Ovary (tissue), 9 donors: ENCODE measurements around the gene SLC1A4. TPM values are rescaled to one million over a fixed set of nuclear protein-coding genes. Genes with fewer than 3 reads are reported as not detected.
"Not testable (repeated sequence)": the region's sequence is repeated elsewhere in the genome, so short reads cannot be mapped to it uniquely, and the experiment has no call there.

Experiments
- DNase-seq, 5 donors: peaks; one replicate each; pipeline ENCODE4 v3.0.0-alpha.2; 2019 to 2020
- H3K27ac ChIP-seq, 2 donors: fragments of 200-600 bp; one replicate each; pipeline versions ENCODE4 v1.5.1 to v1.8.0; 2019 to 2022
- H3K27me3 ChIP-seq: fragments of 200-600 bp; one replicate; pipeline ENCODE4 v1.8.0; 2022
- H3K36me3 ChIP-seq: fragments of 200-600 bp; sonication (generic); one replicate; pipeline ENCODE4 v1.5.1; 2019
- H3K4me1 ChIP-seq: one replicate; pipeline ENCODE4 v1.8.1; 2013; ENCODE audit warnings: mild to moderate bottlenecking, moderate library complexity; ENCODE audit not compliant: insufficient read depth
- H3K4me3 ChIP-seq: fragments of 200-600 bp; sonication (generic); one replicate; pipeline ENCODE4 v1.5.1; 2017
- H3K9me3 ChIP-seq, 2 donors: fragments of 200-600 bp in 1 of 2; sonication (generic) in 1 of 2; one replicate each; pipeline versions ENCODE4 v1.5.1 to v1.8.1; 2013 to 2019; ENCODE audit warnings: mild to moderate bottlenecking in 1 of 2, moderate library complexity in 1 of 2
- EP300 ChIP-seq: sonication (generic); formaldehyde crosslinking; IDR thresholded peaks from one replicate; pipeline ENCODE4 v1.6.1; 2017; ENCODE audit warnings: antibody characterized with exemption
- POLR2A ChIP-seq: fragments of 450-650 bp; IDR thresholded peaks from one replicate; pipeline ENCODE4 v1.6.1; 2017; ENCODE audit warnings: antibody characterized with exemption, mild to moderate bottlenecking, moderate library complexity
- WGBS, 3 donors: extraction: QIAGEN DNeasy Blood & Tissue Kit in 1 of 3; methylation state at CpG; one replicate each; pipeline versions ENCODE4 v1.1.5 to v1.1.7; 2013 to 2017; 5-methylcytosine and 5-hydroxymethylcytosine counted together
- intact Hi-C, 4 donors: fragments of 100-400 bp; cut with DNase I; formaldehyde crosslinking; loops; one replicate each; pipeline versions ENCODE4 v1.11.0 to v1.15.1; 2022 to 2023
- polyA plus RNA-seq, 2 donors: library from polyadenylated mRNA; stranded (reverse); fragments of 200-250 nt in 1 of 2; fragments of 350-450 nt in 1 of 2; fragmentation: Illumina TruSeq in 1 of 2; extraction: RNeasy Lipid Tissue Mini Kit (QIAGEN cat#74804) in 1 of 2; gene quantifications; one replicate each; pipeline ENCODE4 v1.2.3, GENCODE V29; 2013 to 2014
- total RNA-seq, 7 donors: library from RNA; depleted of rRNA in 2 of 7; stranded (reverse); fragments of >200 nt in 2 of 7; fragmentation: NEBNext Ultra II Directional in 3 of 7; extraction: Animal tissue kit (Norgen Biotek cat#: 25700) in 3 of 7; gene quantifications; one replicate each; pipeline versions ENCODE4 v1.1.0 to v1.2.4, GENCODE V29; 2016 to 2023
- TF ChIP-seq, protein P1 (sequence below), 3 donors: fragments of 450-650 bp in 2 of 3; fragments of 200-600 bp in 1 of 3; IDR thresholded peaks; one replicate each; pipeline versions ENCODE4 v1.5.1 to v1.8.0; 2016 to 2022; ENCODE audit warnings: antibody characterized with exemption in 3 of 3, mild to moderate bottlenecking in 1 of 3
- donor health status: DM: no; HTN: no; CAD: no; lungs with moderate emphysema.
- donor health status: DM: no; HTN: no; CAD: no.
- donor health status: Bipolar disorder and iron deficiency.
- donor health status: DM: yes; HTN: yes; CAD: no.
- donor health status: DM: no; HTN: no; CAD: no.
- donor health status: DM: yes; HTN: yes; CAD: no.

SLC1A4 gene
- total and polyA plus RNA-seq, 9 donors = 5.3 to 51.1 (median 21.3) TPM

DNA sequence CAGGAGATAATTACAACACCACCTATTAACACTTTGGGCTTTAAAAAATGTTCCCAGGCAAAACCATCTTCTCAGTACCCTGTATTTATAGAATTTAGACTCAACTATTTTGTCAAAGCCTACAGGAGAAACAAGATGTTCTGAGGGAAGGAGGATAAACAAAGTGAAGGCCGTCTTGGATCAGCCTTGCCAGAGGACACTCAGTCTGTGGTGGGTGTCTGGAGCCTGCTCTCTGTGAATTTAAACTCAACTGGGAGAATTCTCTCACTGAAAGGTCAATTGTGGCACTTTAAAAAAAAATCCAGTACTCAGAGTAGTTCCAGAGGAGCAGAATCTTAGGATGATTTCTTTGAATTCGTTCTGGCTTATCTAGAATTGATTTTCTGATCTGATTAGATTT, 28.4 kb upstream of the SLC1A4 start:
- intact Hi-C loops = no loop called here
- WGBS, 3 donors = 8 to 23% (median 17%) methylated on average over 2 of the region's 2 CpGs
- H3K27me3 ChIP-seq = no peaks in the 10 kb centered on the region
- peak overlapping the region in 1 of 2 donors; percentile 38 for H3K27ac ChIP-seq
- H3K9me3 ChIP-seq = no peaks in the 10 kb centered on the region
- DNase-seq = peak in 3 of 5 donors; percentile 36 to 58 (median 57)
- peaks cover 12% of the 10 kb centered on the region for H3K4me1 ChIP-seq
- TF ChIP-seq, protein P1, sequence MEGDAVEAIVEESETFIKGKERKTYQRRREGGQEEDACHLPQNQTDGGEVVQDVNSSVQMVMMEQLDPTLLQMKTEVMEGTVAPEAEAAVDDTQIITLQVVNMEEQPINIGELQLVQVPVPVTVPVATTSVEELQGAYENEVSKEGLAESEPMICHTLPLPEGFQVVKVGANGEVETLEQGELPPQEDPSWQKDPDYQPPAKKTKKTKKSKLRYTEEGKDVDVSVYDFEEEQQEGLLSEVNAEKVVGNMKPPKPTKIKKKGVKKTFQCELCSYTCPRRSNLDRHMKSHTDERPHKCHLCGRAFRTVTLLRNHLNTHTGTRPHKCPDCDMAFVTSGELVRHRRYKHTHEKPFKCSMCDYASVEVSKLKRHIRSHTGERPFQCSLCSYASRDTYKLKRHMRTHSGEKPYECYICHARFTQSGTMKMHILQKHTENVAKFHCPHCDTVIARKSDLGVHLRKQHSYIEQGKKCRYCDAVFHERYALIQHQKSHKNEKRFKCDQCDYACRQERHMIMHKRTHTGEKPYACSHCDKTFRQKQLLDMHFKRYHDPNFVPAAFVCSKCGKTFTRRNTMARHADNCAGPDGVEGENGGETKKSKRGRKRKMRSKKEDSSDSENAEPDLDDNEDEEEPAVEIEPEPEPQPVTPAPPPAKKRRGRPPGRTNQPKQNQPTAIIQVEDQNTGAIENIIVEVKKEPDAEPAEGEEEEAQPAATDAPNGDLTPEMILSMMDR (IDR thresholded peaks at IDR 0.05) = no peak
- TF ChIP-seq POLR2A = no peak
- TF ChIP-seq EP300 = no peak
- no peaks in the 10 kb centered on the region for H3K36me3 ChIP-seq
- no peak overlapping the region for H3K4me3 ChIP-seq

- H3K27ac ChIP-seq, H3K9me3 ChIP-seq, H3K4me3 ChIP-seq, H3K4me1 ChIP-seq, H3K27me3 ChIP-seq, DNase-seq, H3K36me3 ChIP-seq, intact Hi-C loops: not testable (repeated sequence)
- 91 to 95% (median 92%) methylated on average over 4 of the region's 4 CpGs for WGBS, 3 donors
Measured at GRCh38 chr2:64963138-64963537, 26.1 kb upstream of the SLC1A4 start.

- H3K27me3 ChIP-seq = no peaks in the 10 kb centered on the region
- TF ChIP-seq POLR2A (no peak), EP300 (no peak)
- TF ChIP-seq, protein P1 (IDR thresholded peaks at IDR 0.05) = no peak
- no peak overlapping the region for H3K27ac ChIP-seq
- no peaks in the 10 kb centered on the region for H3K36me3 ChIP-seq
- whole genome bisulfite sequencing, 3 donors = 90 to 100% (median 98%) methylated on average over 1 of the region's 1 CpG
- DNase-seq = no peak
- intact Hi-C loops = no loop called here
- H3K4me3 ChIP-seq = no peak overlapping the region
- peaks cover 8% of the 10 kb centered on the region for H3K4me1 ChIP-seq
- no peaks in the 10 kb centered on the region for H3K9me3 ChIP-seq
Measured at GRCh38 chr2:64963719-64964118, 25.5 kb upstream of the SLC1A4 start.

GRCh38 chr2:64966017-64966416, 23.2 kb upstream of the SLC1A4 start:
- 92 to 98% (median 94%) methylated on average over 4 of the region's 4 CpGs for WGBS, 3 donors
- TF ChIP-seq EP300 (no peak), POLR2A (no peak)
- TF ChIP-seq, protein P1 (IDR thresholded peaks at IDR 0.05) = no peak
- peaks cover 5% of the 10 kb centered on the region for H3K4me1 ChIP-seq
- DNase-seq = no peak
- no peaks in the 10 kb centered on the region for H3K36me3 ChIP-seq
- intact Hi-C loops = no loop called here
- no peaks in the 10 kb centered on the region for H3K9me3 ChIP-seq
- no peaks in the 10 kb centered on the region for H3K27me3 ChIP-seq
- no peak overlapping the region for H3K27ac ChIP-seq
- H3K4me3 ChIP-seq = no peak overlapping the region

DNA sequence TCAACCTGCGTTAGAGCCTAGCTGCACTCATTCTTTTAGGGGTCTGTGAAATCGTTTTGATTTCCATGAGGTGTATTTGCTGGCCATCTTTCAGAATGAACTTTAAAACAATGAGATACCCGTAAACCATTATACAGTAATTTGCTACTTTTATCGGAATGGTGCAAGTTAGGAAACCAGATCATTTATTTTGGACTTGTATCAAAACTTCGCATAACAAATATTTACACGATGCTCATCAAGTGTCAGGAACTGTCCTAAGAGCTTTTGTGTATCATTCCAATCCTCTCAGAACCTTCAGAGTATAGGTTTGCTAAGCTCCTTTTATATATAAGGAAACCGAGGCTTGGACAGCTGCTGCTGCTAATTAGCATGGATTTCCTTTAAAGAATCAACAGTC, 22.4 kb upstream of the SLC1A4 start:
- Histone ChIP-seq H3K9me3 (no peaks in the 10 kb centered on the region), H3K27ac (no peak overlapping the region), H3K4me1 (peaks cover 1% of the 10 kb centered on the region), H3K36me3 (no peaks in the 10 kb centered on the region), H3K4me3 (no peak overlapping the region), H3K27me3 (no peaks in the 10 kb centered on the region)
- no peak for DNase-seq
- TF ChIP-seq, protein P1 (IDR thresholded peaks at IDR 0.05) = no peak
- no peak for TF ChIP-seq EP300
- no peak for TF ChIP-seq POLR2A
- intact Hi-C loops = no loop called here
- 82 to 90% (median 86%) methylated on average over 7 of the region's 7 CpGs for WGBS, 3 donors
